ENCODE measurements around the gene IGDCC3. TPM values are rescaled to one million over a fixed set of nuclear protein-coding genes. Genes with fewer than 3 reads are reported as not detected.

IGDCC3 gene
- total RNA-seq, 2 donors from 2014 or later = not detected

DNA sequence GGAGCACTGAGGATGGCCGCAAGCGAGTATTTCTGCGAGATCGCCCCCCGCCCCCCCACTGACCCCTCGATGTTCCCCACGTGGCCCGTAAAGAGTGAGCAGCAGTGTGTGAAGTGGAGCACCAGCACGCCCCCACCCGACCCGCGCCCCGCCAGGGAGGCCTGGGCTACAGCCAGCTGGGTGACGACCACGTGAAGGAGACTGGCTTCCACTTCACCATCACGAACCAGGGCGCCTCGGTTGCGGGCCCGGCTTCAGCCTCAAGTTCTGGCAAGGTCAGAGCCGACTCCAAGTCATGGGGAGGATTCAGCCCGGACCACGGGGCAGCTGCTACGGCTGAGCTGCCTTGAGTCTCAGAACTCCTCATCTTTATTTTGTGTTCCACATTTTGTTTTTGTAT, 75.7 kb downstream of the IGDCC3 start:
- 77% methylated on average over 16 to 24 of the region's 24 CpGs for WGBS, 2 donors
- Histone ChIP-seq H3K4me3 (no peak overlapping the region), H3K36me3 (replicated peaks in 1 of 2; ENCODE audit: insufficient read depth in 1 of 2, low read depth in 2 of 2) (no peaks in the 10 kb centered on the region), H3K27ac (no peak overlapping the region), H3K4me1 (peaks cover 34% of the 10 kb centered on the region), H3K9me3 (no peaks in the 10 kb centered on the region), H3K27me3 (no peaks in the 10 kb centered on the region)
- no peak for TF ChIP-seq POLR2A (IDR thresholded peaks at IDR 0.05)
- TF ChIP-seq, protein P1, sequence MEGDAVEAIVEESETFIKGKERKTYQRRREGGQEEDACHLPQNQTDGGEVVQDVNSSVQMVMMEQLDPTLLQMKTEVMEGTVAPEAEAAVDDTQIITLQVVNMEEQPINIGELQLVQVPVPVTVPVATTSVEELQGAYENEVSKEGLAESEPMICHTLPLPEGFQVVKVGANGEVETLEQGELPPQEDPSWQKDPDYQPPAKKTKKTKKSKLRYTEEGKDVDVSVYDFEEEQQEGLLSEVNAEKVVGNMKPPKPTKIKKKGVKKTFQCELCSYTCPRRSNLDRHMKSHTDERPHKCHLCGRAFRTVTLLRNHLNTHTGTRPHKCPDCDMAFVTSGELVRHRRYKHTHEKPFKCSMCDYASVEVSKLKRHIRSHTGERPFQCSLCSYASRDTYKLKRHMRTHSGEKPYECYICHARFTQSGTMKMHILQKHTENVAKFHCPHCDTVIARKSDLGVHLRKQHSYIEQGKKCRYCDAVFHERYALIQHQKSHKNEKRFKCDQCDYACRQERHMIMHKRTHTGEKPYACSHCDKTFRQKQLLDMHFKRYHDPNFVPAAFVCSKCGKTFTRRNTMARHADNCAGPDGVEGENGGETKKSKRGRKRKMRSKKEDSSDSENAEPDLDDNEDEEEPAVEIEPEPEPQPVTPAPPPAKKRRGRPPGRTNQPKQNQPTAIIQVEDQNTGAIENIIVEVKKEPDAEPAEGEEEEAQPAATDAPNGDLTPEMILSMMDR (IDR thresholded peaks at IDR 0.05) = no peak
- intact Hi-C loops (cut with DNase I) = no loop called here
- DNase-seq (no peak), ATAC-seq (no peak)

DNA sequence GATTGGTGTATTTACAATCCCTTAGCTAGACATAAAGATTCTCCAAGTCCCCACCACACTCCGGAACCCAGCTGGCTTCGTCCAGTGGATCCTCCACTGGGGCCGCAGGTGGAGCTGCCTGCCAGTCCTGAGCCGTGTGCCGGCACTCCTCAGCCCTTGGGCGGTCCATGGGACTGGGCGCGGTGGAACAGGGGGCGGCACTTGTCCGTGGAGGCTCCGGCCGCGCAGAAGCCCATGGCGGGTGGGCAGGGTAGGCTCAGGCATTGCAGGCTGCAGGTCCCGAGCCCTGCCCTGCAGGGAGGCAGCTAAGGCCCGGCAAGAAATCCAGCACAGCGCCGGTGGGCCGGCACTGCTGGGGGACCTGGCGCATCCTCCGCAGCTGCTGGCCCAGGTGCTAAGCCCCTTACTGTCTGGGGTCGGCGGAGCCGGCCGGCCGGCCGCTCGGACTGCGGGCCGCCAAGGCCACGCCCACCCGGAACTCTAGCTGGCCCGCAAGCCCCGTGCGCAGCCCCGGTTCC, 76.8 kb downstream of the IGDCC3 start:
- no peak for TF ChIP-seq POLR2A (IDR thresholded peaks at IDR 0.05)
- TF ChIP-seq, protein P1 (IDR thresholded peaks at IDR 0.05) = no peak
- ATAC-seq = no peak

DNA sequence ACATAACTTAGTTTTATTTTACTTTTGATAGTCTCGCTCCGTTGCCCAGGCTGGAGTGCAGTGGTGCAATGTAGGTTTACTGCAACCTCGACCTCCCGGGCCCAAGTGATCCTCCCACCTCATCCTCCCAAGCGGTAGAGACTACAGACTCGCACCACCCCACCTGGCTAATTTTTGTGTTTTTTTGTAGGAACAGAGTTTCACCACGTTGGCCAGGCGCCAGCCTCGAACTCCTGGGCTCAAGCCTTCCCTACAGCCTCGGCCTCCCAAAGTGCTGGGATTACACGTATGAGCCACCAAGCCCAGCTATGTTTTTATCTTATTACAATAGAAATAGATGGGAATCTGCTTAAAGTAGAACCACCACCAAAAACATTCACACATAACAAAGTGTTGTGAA, 79.1 kb downstream of the IGDCC3 start:
- H3K4me1 ChIP-seq = peaks cover 41% of the 10 kb centered on the region
- no peaks in the 10 kb centered on the region for H3K9me3 ChIP-seq
- no peak overlapping the region for H3K4me3 ChIP-seq
- DNase-seq = no peak
- intact Hi-C loops (cut with DNase I) = no loop called here
- no peaks in the 10 kb centered on the region for H3K36me3 ChIP-seq (replicated peaks in 1 of 2; ENCODE audit: insufficient read depth in 1 of 2, low read depth in 2 of 2)
- no peak overlapping the region for H3K27ac ChIP-seq
- no peak for ATAC-seq
- no peaks in the 10 kb centered on the region for H3K27me3 ChIP-seq
- no peak for TF ChIP-seq POLR2A (IDR thresholded peaks at IDR 0.05)
- TF ChIP-seq, protein P1 (IDR thresholded peaks at IDR 0.05) = no peak
- WGBS, 2 donors = 74% methylated on average over 11 of the region's 11 CpGs

More for the DNA sequence above, 76.8 kb downstream of the IGDCC3 start:
- no peaks in the 10 kb centered on the region for H3K36me3 ChIP-seq (replicated peaks in 1 of 2; ENCODE audit: insufficient read depth in 1 of 2, low read depth in 2 of 2)
- no peaks in the 10 kb centered on the region for H3K9me3 ChIP-seq
- no peak for DNase-seq
- H3K4me3 ChIP-seq = no peak overlapping the region
- 88 to 93% methylated on average over 3 to 10 of the region's 36 CpGs for WGBS, 2 donors
- H3K4me1 ChIP-seq = peaks cover 44% of the 10 kb centered on the region
- H3K27ac ChIP-seq = no peak overlapping the region
- intact Hi-C loops (cut with DNase I) = no loop called here
- H3K27me3 ChIP-seq = no peaks in the 10 kb centered on the region

DNA sequence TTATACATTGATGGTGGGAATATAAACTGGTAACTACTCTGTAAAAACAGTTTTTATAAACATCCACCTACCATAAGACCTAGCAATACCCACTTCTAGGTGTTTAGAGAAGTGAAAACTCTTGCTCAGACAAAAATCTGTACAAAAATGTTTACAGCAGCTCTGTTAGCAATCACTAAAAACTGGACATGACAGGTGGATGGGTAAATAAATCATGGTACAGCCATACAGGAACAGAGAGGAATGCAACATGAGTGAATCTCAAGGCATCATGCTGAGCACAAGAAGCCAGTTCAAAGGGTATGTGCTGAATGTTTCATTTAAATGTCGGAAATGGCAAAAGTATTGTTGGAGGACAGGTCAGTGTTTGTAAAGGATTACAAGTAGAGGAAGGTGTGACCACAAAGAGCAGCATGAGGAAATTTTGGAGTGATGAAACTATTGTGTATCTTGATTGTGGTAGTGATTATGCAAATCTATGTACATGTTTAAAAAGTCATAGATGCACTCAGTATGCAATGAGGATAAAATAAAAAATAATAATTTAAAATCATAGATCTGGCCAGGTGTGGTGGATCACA, 84.8 kb downstream of the IGDCC3 start:
- Histone ChIP-seq H3K9me3 (no peaks in the 10 kb centered on the region), H3K36me3 (replicated peaks in 1 of 2; ENCODE audit: insufficient read depth in 1 of 2, low read depth in 2 of 2) (no peaks in the 10 kb centered on the region), H3K4me1 (peaks cover 25% of the 10 kb centered on the region), H3K27ac (no peak overlapping the region), H3K27me3 (no peaks in the 10 kb centered on the region), H3K4me3 (no peak overlapping the region)
- no peak for DNase-seq
- no peak for ATAC-seq
- WGBS, 2 donors = 81 to 90% methylated on average over 1 of the region's 1 CpG
- intact Hi-C loops (cut with DNase I) = no loop called here
- no peak for TF ChIP-seq POLR2A (IDR thresholded peaks at IDR 0.05)
- TF ChIP-seq, protein P1 (IDR thresholded peaks at IDR 0.05) = no peak

GRCh38 chr15:65290228-65290627, 87.6 kb downstream of the IGDCC3 start:
- no peaks in the 10 kb centered on the region for H3K27me3 ChIP-seq
- 85 to 86% methylated on average over 7 of the region's 7 CpGs for WGBS, 2 donors
- TF ChIP-seq POLR2A (IDR thresholded peaks at IDR 0.05) = no peak
- TF ChIP-seq, protein P1 (IDR thresholded peaks at IDR 0.05) = no peak
- H3K4me1 ChIP-seq = peaks cover 15% of the 10 kb centered on the region
- intact Hi-C loops (cut with DNase I) = no loop called here
- ATAC-seq (no peak), DNase-seq (no peak)
- no peak overlapping the region for H3K4me3 ChIP-seq
- no peaks in the 10 kb centered on the region for H3K9me3 ChIP-seq
- H3K27ac ChIP-seq = no peak overlapping the region
- no peaks in the 10 kb centered on the region for H3K36me3 ChIP-seq (replicated peaks in 1 of 2; ENCODE audit: insufficient read depth in 1 of 2, low read depth in 2 of 2)

Data from body of pancreas (tissue), 4 donors.